ENCODE data around the gene APBB3.
A peak's percentile ranks its signal among the peaks of the same experiment; 100 is the strongest.

Gene APBB3

DNA sequence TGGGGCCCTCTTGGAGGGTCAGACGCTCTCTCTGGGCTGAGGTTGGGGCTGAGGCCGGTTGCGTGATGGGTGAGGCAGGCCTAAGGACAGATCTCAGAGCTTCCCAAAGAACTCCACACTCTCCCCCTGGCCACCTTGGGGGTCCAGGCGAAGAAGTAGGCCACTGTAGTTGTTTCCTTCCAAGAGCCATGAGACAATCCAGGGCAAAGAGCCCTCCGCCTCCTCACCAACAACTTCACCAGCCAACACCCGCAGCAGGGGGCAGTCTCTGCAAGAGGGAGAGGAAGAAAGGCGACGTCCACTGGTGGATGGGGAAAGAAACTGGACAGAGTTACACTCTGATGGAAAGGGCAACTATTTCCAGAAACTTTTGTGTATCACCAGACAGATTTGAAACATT, 10.9 kb upstream of the APBB3 start:
- DNase-seq (ENCODE audit: low read depth, low spot score) = peak; percentile 55

DNA sequence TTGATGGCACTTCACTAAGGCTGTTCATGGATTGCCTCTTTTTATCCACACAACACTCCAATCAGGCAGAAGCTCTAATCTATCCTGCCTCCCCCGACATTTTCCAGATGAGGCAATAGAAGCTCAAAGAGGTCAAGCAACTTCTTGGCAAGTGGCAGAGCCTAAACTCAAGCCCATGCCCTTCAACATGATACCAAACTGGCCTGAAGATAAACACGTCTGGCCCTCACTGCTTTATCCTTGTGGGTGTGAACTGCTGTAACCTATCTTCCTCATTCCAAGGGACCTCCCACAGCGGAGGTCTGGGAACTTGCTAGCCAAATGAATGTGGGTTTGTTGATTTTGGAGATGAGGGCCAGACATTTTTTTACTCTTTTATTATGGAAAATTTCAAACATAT, 9.8 kb upstream of the APBB3 start:
- no peak for DNase-seq (ENCODE audit: low read depth, low spot score)

DNA sequence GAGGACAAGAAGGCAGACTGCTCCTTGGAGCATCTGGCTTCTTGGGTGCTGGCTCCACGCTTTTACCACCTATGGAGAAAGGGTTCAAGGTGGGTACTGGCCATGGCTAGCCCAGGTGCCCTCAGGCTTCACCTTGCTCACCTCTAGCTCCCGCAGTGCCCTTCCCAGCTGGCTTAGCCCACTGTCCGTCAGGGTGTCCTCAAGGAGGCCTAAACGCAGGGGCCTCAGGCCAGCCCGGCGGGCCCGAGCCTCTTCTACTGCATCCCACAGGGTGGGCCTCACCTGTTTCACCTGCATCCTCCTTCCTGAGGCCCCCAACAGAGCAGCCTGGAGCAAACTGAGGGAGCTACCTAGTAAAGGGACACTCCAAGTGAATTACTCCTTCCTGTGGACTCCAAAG, 9.3 kb upstream of the APBB3 start:
- no peak for DNase-seq (ENCODE audit: low read depth, low spot score)

DNA sequence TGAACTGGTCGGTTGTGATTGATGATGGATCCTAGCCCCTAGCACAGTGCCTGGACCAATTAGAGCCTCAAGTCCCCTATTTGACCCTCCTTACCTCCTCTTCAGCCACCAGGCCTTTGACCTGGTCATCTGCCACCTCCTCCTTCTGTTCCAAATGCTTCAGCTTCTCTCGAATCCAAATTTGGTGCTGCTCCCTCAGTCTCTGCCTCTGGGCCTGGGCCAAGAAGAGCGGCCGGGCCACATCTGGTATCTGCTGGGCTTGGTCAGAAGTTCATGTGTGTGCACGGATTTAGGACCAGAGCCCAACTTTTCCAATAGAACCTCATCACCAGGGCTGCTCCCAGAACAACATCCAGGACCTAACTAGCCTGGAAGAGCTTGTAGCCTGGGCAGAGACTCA, 6.7 kb upstream of the APBB3 start:
- no peak for DNase-seq (ENCODE audit: low read depth, low spot score)

DNA sequence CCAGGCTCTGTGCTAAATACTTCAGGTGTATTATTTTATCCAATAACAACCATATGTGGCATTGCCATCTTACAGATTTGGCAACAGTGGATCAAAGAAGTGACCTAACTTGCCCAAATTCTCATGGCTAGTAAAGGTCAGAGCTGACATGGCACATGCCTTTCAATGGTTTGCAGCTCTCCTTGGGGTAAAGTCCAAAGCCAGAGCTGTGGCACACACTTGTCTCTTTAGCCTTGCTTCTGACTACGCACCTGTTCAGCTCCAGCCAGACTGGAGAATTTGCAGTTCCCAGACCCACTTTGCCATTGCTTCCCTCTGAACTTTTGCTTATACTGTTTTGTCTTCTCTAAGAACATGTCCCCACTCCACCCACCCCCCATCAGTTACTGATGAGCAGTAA, 6.1 kb upstream of the APBB3 start:
- no peak for DNase-seq (ENCODE audit: low read depth, low spot score)

DNA sequence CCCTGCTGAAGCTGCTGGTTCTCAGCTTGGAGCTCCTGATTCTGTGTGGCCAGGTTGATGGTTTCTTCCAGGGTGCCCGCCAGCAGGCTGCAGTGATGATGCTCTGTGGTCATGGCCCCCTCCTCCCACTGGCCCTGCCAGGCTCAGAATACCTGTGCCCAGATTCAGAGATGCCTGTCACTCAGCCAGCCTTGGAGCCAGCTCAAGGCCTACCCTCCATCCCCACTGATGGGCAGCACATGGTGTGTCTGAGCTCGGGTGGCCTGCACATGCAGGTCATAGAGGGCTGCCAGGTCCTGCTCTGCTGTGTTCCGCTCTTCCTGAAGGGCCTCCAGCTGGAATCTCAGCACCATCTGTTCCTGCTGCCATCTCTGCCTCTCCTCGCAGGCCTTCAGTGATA, 5.7 kb upstream of the APBB3 start:
- DNase-seq (ENCODE audit: low read depth, low spot score) = no peak

DNA sequence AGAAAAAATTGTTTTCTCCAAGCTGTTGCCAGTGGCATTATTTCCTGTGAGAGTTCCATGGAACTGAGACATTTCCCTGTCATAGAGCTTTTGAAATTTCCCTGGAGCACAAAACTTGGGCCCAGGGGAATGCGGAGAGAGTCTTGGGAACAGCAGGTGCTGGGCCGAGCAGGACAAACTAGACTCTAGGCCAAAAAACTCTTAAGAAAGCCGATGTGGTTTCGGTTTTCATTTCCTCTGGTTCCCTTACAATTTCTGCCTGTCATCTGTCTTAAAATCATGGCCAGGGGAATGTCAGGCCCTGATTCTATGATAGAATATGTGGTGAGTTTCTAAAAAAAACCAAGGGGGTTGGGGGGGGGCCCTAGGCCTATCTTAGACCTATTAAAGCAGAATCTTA, 4.8 kb upstream of the APBB3 start:
- no peak for DNase-seq (ENCODE audit: low read depth, low spot score)

DNA sequence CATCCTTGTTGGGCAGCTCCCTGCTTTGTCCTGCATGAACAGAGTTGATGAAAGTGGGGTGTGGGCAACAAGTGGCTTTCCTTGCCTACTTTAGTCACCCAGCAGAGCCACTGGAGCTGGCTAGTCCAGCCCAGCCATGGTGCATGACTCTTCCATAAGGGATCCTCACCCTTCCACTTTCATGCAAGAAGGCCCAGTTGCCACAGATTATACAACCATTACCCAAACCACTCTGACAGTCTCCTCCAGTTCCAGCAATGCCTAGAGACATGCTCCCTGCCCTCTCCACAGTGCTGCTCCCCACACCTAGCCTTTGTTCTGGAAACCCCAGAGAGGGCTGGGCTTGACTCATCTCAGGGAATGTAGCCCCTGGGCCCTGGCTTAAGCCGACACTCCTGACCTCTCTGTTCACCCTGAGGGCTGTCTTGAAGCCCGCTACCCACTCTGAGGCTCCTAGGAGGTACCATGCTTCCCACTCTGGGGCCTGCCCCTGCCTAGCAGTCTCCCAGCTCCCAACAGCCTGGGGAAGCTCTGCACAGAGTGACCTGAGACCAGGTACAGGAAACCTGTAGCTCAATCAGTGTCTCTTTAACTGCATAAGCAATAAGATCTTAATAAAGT, 4.2 kb upstream of the APBB3 start:
- peak; percentile 32 for DNase-seq (ENCODE audit: low read depth, low spot score)

DNA sequence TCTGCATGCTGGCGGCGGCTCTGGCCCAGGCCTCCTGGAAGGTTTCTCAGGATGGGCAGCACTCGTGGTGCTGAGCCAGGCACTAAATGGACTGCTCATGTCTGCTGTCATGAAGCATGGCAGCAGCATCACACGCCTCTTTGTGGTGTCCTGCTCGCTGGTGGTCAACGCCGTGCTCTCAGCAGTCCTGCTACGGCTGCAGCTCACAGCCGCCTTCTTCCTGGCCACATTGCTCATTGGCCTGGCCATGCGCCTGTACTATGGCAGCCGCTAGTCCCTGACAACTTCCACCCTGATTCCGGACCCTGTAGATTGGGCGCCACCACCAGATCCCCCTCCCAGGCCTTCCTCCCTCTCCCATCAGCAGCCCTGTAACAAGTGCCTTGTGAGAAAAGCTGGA, 3.5 kb upstream of the APBB3 start:
- no peak for DNase-seq (ENCODE audit: low read depth, low spot score)

DNA sequence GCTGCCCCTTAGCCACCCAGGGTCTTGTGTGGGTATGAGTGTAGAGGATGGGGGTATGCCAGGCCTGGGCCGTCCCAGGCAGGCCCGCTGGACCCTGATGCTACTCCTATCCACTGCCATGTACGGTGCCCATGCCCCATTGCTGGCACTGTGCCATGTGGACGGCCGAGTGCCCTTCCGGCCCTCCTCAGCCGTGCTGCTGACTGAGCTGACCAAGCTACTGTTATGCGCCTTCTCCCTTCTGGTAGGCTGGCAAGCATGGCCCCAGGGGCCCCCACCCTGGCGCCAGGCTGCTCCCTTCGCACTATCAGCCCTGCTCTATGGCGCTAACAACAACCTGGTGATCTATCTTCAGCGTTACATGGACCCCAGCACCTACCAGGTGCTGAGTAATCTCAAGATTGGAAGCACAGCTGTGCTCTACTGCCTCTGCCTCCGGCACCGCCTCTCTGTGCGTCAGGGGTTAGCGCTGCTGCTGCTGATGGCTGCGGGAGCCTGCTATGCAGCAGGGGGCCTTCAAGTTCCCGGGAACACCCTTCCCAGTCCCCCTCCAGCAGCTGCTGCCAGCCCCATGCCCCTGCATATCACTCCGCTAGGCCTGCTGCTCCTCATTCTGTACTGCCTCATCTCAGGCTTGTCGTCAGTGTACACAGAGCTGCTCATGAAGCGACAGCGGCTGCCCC, 2.9 kb upstream of the APBB3 start:
- no peak for DNase-seq (ENCODE audit: low read depth, low spot score)

DNA sequence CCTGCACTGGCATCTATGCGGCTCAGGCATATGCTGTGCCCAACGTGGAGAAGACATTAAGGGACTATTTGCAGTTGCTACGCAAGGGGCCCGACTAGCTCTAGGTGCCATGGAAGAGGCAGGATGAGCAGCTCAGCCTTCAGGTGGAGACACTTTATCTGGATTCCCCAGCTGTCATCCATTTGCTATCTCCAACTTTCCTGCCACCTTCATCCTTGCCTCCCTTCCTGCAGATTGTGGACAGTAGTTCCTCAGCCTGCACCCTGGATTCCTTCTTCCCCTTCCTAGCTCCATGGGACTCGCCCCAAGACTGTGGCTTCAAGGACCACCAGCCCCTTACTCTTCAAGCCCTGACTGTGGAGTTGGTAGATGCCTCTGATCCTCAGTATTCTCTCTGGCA, 2.3 kb upstream of the APBB3 start:
- no peak for DNase-seq (ENCODE audit: low read depth, low spot score)

DNA sequence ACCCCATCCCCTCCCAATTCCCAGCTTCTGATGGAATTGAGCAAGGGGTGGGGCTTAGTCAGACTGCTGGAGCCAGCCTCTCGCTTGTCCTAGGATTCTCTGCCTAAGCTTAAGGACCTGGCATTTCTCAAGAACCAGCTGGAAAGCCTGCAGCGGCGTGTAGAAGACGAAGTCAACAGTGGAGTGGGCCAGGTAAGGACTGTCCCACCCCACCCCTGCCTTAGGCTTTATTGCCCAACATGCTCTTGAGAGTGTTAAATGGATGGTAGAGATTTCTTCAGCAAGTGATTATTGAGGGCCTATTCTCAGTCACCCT, 1.3 kb upstream of the APBB3 start:
- DNase-seq (ENCODE audit: low read depth, low spot score) = peak; percentile 48

DNA sequence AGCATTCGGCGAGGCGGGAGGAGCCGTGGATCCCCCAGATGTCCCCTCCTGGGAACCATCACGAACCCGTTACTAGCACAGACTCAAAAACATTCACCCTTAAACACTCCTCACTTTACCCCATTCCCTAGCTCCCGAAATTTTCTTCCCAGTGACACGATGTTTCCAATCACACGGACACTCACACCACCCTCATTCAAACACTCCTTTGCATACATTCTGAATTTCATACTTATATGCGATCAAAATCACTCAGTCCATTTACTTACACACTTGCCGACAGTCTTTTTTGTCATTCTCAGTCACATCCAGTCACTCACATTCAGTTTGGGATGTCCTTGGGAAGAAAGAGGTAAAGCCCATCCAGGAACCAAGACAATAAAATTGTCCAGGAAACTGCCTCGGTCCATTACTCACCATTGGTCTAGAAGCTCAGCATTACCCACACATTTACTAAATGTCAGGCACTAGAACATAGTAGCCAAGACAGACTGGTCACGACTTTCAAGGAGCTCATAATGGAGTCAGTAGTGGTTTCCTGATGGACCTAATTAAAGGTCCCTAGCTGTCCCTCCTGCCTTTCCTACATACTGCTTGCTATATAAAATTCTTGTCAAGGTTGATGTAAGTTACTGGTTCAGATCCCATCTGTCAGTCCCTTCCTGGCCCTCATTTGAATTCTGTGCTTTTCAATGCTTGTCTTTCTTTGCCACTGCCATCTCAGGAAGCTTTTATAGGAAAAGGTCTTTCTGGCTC, 804 bp upstream of the APBB3 start:
- DNase-seq (ENCODE audit: low read depth, low spot score) = no peak

DNA sequence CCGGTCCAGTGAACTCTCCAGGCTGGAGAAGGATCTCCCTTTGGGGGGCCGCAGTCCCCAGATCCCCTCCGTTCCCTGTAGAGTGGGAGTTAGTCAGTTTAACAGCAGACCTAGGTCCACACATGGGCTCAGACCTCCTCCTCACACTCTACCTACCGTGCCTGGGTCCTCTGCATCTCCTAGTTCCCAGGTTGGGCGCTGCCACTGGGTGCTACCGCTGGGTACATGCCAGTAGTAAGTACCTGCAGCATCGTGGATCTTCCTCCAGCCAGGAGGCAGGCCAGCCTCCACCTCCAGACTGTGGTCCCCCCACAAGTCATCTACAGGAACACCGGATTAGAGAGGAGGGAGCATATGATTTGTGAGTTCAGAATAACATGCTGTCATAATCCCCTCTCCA, 802 bp downstream of the APBB3 start:
- no peak for DNase-seq (ENCODE audit: low read depth, low spot score)

DNA sequence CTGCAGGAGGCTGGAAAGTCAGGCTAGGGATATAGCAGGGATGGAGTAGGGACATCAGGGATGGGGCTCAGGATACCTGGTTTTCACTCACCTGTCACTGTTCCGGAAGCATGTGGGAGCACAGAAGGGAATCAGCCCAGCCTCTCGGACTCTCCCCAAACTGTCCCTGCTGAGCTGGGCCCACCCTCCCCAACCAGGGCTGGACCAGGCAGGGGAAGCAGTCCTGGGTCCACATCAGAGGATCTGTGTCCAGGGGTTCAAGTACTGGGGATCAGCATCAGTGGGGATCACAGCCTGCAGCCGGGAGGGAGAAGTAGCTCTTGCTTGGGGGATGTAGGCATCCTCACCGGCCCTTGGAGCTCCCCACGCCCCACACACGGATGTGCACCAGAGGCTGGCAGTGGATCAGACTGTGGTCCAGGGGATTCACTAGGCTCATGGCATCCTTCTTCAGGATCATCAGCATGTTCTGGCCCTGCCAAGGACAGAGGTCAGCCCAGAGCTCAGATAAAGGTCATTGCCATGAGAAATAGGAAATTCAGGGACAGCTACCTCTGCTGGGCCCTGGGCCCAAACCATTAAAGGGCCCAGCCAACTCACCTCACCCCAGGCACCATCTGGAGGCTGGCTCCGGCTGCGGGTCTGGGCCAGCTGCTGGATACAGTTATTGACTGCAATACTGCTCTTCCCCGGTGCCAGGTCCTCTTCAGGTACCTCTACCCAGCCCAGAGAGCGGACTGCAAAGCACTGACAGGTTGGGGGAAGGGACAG, 2.5 kb downstream of the APBB3 start:
- no peak for DNase-seq (ENCODE audit: low read depth, low spot score)

DNA sequence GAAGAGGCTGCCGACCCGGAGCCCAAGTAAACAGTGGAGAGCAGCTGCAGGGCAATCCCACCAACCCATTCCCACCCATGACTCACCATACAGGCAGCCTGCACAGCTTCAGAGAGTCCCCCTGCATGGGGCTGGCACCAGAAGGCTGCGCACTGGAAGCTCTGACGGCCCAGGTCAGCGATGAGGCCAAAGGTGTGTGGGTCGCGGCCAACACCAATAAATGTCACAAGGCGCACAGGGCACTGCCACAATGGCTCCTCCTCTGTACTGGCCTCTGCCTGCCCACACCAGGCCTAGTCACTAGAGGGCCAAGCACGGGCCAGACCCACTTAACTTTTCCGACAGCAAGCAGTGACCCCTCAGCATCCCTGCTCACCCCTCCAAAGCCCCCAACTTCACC, 4.2 kb downstream of the APBB3 start:
- no peak for DNase-seq (ENCODE audit: low read depth, low spot score)

DNA sequence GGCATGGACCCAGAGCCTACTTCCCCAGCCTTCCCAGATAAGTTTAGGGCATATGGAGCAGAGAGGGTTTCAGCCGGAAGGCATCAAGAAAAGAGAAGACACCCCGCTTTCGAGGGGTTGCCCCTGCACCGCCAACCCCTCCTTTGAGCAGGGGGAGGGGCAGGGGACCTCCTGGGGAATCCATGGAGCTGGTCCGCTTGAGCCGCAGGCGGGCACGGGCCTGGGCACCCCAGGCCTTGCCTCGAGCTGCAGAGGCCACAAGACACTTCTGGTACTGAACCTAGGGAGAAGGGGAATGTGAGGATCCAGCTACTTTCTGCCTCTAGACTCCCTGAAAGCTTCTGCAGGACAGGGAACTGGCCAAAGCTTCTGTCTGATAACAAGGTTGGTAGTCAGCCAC, 5.9 kb downstream of the APBB3 start:
- no peak for DNase-seq (ENCODE audit: low read depth, low spot score)

DNA sequence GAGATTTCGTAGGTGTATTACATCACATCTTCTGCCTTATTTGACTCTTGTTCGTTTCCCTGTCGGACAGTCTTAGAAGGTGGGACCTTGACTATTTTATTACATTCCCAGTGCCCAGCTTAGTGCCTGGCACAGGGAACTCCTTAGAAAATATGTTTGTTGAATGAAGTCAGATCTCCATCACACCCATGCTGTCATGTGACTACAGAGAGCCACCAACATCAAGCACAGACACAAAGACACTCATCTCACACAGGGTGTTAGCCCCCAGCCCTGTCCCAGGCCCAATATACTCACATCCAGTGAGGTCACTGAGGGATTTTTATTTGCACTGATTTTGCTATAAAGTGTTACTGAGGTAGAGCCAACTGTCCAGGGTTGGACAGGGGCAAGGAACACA, 6.4 kb downstream of the APBB3 start:
- DNase-seq (ENCODE audit: low read depth, low spot score) = no peak

DNA sequence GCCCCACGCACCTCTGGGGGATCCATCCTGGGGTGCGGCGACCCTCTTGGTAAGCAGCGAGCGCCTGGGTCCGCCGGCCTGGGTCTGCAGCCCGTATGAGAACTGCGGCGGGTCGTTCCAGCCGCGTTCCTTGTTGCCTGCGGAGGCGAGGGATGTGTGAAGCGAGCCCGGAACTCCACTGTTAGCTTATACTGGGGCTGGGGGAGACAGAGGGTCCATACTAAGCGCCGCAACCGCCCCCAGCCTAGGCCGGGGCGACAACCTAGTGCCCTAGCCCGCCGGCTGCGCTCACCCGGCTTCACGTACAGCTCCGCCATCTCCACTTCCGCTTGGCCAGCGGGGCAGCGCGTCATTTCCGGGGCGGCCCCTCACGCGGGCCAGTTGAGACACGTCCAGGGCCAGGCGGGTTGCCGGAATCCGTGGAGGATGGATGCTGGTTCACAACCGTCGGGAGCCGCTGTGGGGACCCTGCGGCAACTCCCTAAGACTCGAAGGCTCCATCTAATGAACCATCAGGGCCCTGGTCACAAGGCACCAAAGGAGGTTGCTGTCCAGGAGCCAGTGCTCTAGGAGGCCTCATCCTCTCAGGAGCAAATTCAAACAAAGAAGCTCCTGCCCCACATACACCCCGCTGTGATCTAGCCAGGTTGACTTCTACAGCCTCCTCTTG, 7.1 kb downstream of the APBB3 start, which contains the start of gene SRA1:
SRA1 (minus strand) TSS at position 338 of the 670 bp plus-strand sequence; CDS start at position 317, 21 bp downstream.
- peak; percentile 95 for DNase-seq (ENCODE audit: low read depth, low spot score)

DNA sequence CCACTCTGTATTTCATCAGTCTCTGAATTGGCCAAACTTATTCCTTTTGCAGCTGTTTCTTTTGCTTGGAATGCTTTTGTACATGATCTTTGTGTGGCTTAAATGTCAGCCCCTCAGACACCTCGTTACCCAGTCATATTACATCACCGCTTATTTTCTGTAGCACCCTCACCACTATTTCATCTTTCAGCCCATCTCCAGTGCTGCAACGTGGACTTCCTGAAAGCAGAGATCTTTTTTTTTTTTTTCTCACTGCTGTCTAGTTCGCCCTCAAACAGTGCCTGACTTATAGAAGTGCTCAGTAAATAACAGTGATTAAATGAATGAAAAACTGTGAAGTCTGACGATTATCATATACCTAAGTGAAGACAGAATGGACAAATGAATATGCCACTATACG, 8.0 kb downstream of the APBB3 start:
- DNase-seq (ENCODE audit: low read depth, low spot score) = no peak

DNA sequence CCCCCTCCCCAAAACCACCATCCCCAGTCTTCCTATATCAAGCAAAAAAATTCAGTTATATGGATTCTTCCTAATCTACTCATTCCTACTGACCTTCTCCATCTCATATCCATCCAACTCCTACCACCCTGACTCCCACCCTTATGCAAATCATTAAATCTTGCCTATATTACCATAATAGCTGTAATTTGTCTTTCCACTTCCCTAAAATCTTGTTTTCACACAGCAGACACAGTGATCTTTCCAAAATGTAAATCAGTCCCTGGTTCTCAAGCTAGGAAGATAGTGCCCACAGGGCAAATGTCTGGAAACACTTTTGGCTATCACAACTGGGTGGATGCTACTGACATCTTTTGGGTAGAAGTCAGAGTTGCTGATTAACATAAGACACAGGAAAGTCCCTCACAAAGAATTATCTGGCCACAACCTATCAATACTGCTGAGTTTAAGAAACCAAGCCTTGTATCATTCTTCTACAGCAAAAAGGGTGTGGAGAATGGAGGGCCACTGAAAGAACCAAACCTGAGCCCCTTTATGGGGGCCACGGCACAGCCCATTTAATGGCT, 8.6 kb downstream of the APBB3 start:
- no peak for DNase-seq (ENCODE audit: low read depth, low spot score)

DNA sequence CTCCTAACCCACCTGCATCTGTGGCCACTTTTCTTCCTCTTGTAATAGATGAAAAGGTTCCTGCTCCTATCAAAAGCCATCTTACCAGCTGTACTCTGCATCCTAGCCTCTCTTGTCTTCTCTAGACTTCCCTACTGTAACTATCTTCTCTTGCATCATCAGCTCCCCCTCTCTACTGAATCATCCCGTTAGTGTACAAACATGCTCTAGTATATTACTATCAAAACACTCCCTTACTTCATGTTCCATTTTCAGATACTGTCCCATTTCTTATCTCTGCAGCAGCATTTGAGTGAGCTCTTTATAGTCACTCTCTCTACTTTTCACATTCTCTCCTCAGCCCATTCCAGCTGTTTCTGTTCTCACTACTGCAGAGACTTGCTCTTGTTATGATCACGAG, 9.9 kb downstream of the APBB3 start:
- no peak for DNase-seq (ENCODE audit: low read depth, low spot score)
